Esophagus squamous epithelium (tissue), 4 donors: ENCODE measurements around the gene DPYSL5.

Experiments
- CTCF ChIP-seq, 6 experiments: fragments of 450-650 bp in 4 of 6; fragments of 200-600 bp in 2 of 6; sonication (generic) in 2 of 6; IDR thresholded peaks; one replicate each; pipeline ENCODE4 v1.5.1; 2016 to 2019; ENCODE audit warnings: antibody characterized with exemption in 6 of 6, mild to moderate bottlenecking in 4 of 6, moderate library complexity in 4 of 6
- POLR2A ChIP-seq, 4 donors: fragments of 450-650 bp; IDR thresholded peaks; one replicate each; pipeline ENCODE4 v1.6.1; 2017; ENCODE audit warnings: antibody characterized with exemption in 4 of 4, mild to moderate bottlenecking in 4 of 4, moderate library complexity in 3 of 4

GRCh38 chr2:26873286-26873983 is 25.5 kb downstream of the DPYSL5 start:
- no peak for TF ChIP-seq CTCF (IDR thresholded peaks at IDR 0.05)
- no peak for TF ChIP-seq POLR2A (IDR thresholded peaks at IDR 0.05)
